Right lobe of liver (tissue), 4 donors: ENCODE data around the gene MMP10.

ENCODE experiments used
- CTCF ChIP-seq, 4 donors: fragments of 200-600 bp in 3 of 4; fragments of 450-650 bp in 1 of 4; IDR thresholded peaks; one replicate each; pipeline versions ENCODE4 v1.5.1 to v1.8.0; 2016 to 2022; ENCODE audit warnings: antibody characterized with exemption in 4 of 4, mild to moderate bottlenecking in 2 of 4
- POLR2A ChIP-seq: fragments of 450-650 bp; IDR thresholded peaks from one replicate; pipeline ENCODE4 v1.6.1; 2017; ENCODE audit warnings: antibody characterized with exemption, mild to moderate bottlenecking
- donor health status: DM: no; HTN: no; CAD: no.
- donor health status: DM: no; HTN: no; CAD: no.
- donor health status: DM: no; HTN: yes; CAD: no.

- TF ChIP-seq CTCF (IDR thresholded peaks at IDR 0.05) = no peak
- no peak for TF ChIP-seq POLR2A
Measured at GRCh38 chr11:102727890-102728289, 52.5 kb downstream of the MMP10 start.
